Measurements from ENCODE around the gene THOC5. TPM values are rescaled to one million over a fixed set of nuclear protein-coding genes. Genes with fewer than 3 reads are reported as not detected.
"Not testable (repeated sequence)": the region's sequence is repeated elsewhere in the genome, so short reads cannot be mapped to it uniquely, and the experiment has no call there.

Gene THOC5
- total RNA-seq, 1 donor from 2014 or later = 80.3 TPM

DNA sequence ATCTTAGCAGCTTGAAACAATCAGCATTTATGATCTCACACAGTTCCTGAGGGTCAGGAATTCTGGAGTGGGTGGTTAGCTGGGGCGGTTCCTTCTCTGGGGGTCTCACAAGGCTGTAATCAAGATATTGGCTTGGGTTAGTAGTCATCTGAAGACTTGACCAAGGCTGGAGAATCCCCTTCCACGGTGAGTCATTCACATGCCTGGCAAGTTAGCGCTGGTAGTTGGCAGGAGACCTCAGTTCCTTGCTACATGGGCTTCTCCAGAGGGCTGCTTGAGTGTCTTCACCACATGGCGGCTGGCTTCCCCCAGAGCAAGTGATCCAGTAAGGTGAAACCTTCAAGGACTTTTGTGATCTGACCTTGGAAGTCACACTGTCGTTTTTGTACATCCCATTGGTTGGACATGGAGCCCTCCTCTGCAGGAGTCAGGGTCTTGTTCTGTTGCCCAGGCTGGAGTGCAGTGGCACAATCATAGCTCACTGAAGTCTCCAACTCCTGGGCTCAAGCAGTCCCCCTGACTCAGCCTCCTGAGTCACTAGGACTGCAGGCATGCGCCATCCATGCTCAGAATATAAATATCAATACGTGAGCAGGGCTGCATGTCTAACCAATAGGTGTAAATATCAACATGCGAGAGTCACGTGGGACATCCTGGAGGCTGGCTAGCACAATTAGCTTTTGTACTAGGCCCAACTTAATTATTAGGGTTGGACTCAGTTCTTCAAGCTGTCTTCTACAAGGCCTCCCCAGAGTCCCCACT lies 34.6 kb upstream of the THOC5 start:
- TF ChIP-seq, protein P1, sequence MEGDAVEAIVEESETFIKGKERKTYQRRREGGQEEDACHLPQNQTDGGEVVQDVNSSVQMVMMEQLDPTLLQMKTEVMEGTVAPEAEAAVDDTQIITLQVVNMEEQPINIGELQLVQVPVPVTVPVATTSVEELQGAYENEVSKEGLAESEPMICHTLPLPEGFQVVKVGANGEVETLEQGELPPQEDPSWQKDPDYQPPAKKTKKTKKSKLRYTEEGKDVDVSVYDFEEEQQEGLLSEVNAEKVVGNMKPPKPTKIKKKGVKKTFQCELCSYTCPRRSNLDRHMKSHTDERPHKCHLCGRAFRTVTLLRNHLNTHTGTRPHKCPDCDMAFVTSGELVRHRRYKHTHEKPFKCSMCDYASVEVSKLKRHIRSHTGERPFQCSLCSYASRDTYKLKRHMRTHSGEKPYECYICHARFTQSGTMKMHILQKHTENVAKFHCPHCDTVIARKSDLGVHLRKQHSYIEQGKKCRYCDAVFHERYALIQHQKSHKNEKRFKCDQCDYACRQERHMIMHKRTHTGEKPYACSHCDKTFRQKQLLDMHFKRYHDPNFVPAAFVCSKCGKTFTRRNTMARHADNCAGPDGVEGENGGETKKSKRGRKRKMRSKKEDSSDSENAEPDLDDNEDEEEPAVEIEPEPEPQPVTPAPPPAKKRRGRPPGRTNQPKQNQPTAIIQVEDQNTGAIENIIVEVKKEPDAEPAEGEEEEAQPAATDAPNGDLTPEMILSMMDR (IDR thresholded peaks at IDR 0.05; ENCODE audit: unreplicated experiment) = no peak
- H3K27me3 Mint-ChIP-seq = no peaks in the 10 kb centered on the region
- H3K27ac Mint-ChIP-seq = no peak overlapping the region
- H3K9me3 Mint-ChIP-seq (ENCODE audit: low read depth) = no peaks in the 10 kb centered on the region
- H3K4me3 Mint-ChIP-seq (ENCODE audit: low read depth) = no peak overlapping the region
- no peaks in the 10 kb centered on the region for H3K36me3 Mint-ChIP-seq (ENCODE audit: insufficient read depth)
- no peak for DNase-seq (ENCODE audit: low spot score, unreplicated experiment)
- peaks cover 1% of the 10 kb centered on the region for H3K4me1 Mint-ChIP-seq (ENCODE audit: low read depth)

DNA sequence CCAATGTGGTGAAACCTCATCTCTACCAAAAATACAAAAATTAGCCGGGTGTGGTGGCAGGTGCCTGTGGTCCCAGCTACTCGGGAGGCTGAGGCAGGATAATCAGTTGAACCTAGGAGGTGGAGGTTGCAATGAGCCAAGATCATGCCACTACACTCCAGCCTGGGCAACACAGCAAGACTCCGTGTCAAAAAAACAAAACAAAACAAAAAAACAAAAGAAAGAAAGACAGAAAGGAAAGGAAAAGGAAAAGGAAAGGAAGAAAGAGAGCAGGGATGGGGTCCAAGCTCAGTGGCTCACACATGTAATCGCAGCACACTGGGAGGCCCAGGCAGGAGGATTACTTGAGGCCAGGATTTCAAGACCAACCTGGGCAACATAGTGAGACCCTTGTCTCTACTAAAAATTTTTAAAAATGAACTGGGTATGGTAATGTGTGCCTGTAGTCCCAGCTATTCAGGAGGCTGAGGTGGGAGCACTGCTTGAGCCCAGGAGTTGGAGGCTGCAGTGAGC lies 32.7 kb upstream of the THOC5 start:
- H3K4me3 Mint-ChIP-seq (ENCODE audit: low read depth); H3K4me1 Mint-ChIP-seq (ENCODE audit: low read depth); H3K36me3 Mint-ChIP-seq (ENCODE audit: insufficient read depth); H3K9me3 Mint-ChIP-seq (ENCODE audit: low read depth); DNase-seq (ENCODE audit: low spot score, unreplicated experiment); H3K27me3 Mint-ChIP-seq: not testable (repeated sequence)
- peak overlapping the region; percentile 56 for H3K27ac Mint-ChIP-seq

DNA sequence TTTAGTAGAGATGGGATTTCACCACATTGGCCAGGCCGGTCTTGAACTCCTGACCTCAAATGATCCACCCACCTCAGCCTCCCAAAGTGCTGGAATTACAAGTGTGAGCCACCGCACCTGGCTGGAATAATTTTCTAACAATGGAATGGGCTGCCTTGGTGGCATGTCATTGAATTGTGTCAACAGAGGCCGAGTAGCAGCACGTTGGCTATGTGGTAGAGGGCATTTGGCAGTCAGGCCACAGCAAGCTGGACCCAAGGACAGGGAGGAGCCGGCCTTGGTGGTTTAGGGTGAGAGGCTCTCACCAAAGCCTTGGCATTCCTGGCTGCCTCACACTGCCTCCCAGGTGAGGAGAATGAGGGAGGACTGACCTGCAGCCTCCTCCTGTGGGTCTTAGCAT lies 31.4 kb upstream of the THOC5 start:
- no peaks in the 10 kb centered on the region for H3K27me3 Mint-ChIP-seq
- H3K4me3 Mint-ChIP-seq (ENCODE audit: low read depth) = no peak overlapping the region
- no peak for DNase-seq (ENCODE audit: low spot score, unreplicated experiment)
- peaks cover 7% of the 10 kb centered on the region for H3K4me1 Mint-ChIP-seq (ENCODE audit: low read depth)
- peaks cover under 1% of the 10 kb centered on the region for H3K36me3 Mint-ChIP-seq (ENCODE audit: insufficient read depth)
- H3K27ac Mint-ChIP-seq = no peak overlapping the region
- H3K9me3 Mint-ChIP-seq (ENCODE audit: low read depth) = no peaks in the 10 kb centered on the region
- TF ChIP-seq, protein P1 (IDR thresholded peaks at IDR 0.05; ENCODE audit: unreplicated experiment) = no peak

DNA sequence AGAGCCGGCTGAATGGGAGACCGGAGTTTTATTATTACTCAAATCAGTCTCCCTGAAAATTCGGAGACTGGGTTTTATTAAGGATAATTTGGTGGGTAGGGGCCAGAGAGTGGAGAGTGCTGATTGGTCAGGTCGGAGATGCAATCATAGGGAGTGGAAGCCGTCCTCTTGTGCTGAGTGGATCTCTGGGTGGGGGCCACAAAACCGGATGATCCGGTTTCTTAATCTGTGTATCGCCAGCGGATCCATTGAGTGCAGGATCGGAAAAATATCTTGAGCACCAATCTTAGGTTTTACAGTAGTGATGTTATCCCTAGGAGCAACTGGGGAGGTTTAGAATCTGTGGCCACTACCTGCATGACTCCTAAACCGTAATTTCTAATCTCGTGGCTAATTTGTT lies 28.2 kb upstream of the THOC5 start:
- Mint-ChIP-seq H3K36me3 (ENCODE audit: insufficient read depth) (peaks cover 4% of the 10 kb centered on the region), H3K4me3 (ENCODE audit: low read depth) (peak overlapping the region; percentile 90), H3K9me3 (ENCODE audit: low read depth) (no peaks in the 10 kb centered on the region), H3K4me1 (ENCODE audit: low read depth) (peaks cover 11% of the 10 kb centered on the region), H3K27ac (peak overlapping the region; percentile 92), H3K27me3 (no peaks in the 10 kb centered on the region)
- TF ChIP-seq, protein P1 (IDR thresholded peaks at IDR 0.05; ENCODE audit: unreplicated experiment) = no peak
- no peak for DNase-seq (ENCODE audit: low spot score, unreplicated experiment)

DNA sequence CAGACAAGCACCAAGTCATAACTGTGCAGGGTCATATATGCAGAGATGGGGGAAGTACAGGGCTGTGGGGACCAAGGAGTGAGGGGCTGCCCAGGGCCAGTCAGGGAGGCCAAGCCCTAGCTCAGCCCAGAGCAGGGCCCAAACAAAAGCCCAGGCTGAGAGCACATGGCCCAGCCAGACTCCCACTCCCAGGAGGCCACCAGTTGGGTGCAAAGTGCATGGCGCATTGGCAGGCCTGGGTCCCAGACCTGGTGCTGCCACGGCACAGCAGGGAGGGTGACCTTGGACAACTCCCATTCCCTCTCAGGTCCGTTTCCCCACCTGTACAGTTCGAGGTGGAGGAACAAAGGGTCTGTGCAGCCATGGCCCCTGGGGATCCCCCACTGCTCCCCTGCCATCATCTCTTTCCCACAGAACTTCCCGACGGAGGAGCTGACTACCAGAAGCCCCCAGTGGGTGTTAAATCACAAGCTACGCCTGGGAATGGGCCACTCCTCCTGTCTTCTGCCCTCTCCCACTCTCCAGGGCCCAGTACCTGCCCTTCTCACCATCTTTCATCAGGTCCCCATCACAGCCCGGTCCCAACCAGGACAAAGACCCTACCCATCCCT lies 26.7 kb upstream of the THOC5 start:
- no peaks in the 10 kb centered on the region for H3K27me3 Mint-ChIP-seq
- peaks cover 13% of the 10 kb centered on the region for H3K4me1 Mint-ChIP-seq (ENCODE audit: low read depth)
- H3K4me3 Mint-ChIP-seq (ENCODE audit: low read depth) = peak overlapping the region; percentile 90
- TF ChIP-seq, protein P1 (IDR thresholded peaks at IDR 0.05; ENCODE audit: unreplicated experiment) = no peak
- peaks cover 4% of the 10 kb centered on the region for H3K36me3 Mint-ChIP-seq (ENCODE audit: insufficient read depth)
- peak overlapping the region; percentile 98 for H3K27ac Mint-ChIP-seq
- H3K9me3 Mint-ChIP-seq (ENCODE audit: low read depth) = no peaks in the 10 kb centered on the region
- peak; percentile 19 for DNase-seq (ENCODE audit: low spot score, unreplicated experiment)
